NCI-H2081 treated with DMSO at 0.1 percent for 48 hours (cell line): ENCODE measurements around the gene STK25.
"Not testable (repeated sequence)": the region's sequence is repeated elsewhere in the genome, so short reads cannot be mapped to it uniquely, and the experiment has no call there.

Source experiments
- DNase-seq: peaks from one replicate; lab custom pipeline; 2025; lab: John Stamatoyannopoulos, UW

STK25 gene

DNA sequence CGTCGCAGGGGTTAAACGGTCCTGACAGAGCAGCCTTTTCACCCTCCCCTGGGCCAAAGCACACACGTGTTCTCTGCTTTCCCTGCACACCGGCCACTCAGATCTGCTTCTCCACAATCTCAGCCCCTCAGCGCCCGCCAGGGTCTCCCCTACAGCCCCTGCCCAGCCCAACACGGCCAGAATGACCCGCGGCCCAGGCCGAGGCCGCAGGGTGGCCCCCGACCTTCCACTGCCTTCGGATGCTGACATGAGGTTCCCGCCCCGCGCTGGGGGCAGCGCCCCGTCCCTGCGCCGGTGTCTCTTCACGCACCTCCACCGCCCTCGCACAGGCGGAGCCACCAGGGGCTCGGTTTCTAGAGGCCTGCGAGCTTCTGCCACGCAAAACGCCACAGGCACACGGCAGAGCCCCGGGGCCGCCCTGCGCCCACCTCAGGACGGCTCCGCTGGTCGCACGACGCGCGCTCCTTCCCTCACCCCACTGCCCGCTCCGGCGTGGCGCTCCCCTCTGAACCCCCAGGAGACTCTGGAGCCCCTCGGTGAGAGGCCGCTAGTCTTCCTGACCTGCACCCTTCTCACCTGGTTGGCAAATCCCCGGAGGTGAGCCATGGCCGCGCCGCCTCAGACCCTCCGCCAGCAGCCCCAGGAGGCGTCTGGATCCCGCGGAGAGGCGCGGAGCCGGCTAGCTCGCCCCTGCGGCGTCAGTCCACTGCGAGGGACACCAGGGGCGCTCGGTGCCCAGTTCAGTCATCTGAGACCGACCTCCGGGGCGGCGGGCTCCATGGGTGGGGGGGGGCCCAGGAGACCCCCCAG is 749 bp downstream of the STK25 start:
- no peak for DNase-seq

DNA sequence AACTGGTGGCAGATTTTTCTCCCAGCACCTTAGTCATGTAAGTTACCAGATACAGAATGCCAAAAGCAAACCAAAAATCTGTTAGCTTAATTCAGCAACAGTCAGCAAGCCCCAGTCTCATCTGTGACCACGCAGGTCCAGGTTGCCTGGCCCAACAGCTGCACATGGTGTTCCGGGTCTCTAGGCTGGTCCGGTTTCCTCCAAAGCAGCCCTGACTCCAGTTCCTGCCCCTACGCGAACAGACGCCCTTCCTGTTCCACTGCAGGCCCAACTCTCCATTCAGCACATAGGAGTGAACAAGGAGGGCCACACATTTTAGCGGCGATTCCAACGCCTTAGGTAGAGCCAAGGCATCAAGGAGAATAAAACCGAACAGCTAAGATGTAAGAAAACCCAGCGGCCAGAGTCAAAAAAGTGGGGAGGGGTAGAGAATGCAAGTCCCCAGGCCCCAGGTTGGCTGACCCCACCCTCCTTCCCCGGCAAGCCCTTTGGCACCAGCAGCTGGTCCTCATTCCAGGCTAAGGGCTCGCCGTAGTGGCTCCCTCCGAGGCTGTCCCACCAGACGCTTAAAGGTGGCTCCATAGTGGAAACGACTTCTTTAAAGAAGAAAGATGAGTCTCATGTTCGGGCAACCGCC is 1.5 kb downstream of the STK25 start:
- DNase-seq: no peak

DNA sequence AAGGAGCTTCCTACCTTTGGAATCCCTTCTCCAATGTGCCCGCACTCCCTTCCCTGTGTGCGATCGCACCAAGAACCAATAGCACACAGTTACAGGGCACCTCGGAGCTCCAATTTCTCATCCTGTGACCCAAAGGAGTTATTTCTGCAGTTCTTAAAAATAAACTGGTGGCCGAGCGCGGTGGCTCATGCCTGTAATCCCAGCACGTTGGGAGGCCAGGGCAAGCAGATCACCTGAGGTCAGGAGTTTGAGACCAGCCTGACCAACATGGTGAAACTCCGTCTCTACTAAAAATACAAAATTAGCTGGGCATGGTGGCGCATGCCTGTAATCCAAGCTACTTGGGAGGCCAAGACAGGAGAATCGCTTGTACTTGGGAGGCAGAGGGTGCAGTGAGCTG is 2.1 kb downstream of the STK25 start:
- not testable (repeated sequence) for DNase-seq

- DNase-seq: no peak
Measured at GRCh38 chr2:241505781-241506201, 2.6 kb downstream of the STK25 start.

DNA sequence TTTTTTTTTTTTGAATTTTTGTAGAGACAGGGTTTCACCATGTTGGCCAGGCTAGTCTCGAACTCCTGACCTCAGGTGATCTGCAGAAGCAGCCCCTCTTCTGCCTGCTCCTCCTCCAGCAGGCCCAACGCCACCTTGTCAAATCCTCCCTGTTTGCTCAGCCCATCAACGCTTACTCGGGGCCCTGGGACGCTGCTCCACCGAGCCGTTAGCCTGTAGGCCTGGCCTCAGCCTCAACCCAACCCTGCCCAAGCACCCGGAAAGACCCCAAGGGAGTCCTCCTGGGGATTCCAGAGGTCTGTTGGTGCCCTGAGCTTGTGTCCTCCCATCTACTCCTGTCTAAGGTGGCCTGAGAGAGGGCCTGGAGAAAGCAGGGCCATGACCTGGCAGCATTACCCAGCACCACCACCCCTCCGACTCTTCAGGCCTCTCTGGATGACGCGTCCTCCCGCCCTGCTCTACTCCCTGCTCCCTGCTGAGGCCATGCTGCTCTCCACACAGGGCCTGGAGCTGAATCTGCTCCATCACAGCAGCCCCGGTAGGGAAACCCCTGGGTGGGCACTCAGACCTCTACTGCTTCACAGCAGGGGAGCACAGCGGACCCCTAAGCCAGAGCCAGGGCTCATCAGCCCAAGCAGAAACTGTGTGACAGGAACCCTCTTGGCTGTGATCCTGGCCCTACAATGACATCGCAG is 3.2 kb downstream of the STK25 start:
- no peak for DNase-seq

DNA sequence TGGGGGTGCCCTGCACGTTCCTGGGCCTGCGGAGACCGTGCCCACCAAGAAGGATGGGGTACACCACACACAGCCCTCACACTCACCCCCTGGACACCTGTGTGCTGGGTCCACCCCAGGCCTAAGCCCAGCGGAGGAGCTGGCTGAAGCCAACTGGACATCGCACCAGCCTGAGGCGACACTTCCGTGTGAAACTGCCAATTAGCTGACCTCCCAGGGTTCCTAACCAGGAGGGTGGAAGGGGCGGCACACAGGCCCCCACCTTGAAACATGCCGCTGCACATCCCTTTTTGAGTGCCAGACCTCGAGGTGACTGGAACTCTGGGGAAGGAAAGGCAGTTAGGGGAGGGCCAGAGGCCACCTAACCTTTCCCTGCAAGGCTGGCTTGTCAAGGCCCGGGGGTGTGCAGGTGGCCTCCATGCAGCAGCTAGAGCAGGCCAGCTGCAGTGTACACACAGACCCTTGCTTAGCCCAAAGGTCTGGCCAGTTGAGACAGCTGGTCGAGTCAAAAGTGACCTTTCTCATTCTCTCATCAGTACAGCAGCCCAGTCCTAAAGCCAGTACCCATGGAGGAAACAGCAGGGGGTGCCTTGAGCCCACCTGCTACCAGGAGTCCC is 4.5 kb downstream of the STK25 start:
- DNase-seq: no peak

GRCh38 chr2:241502281-241502680 is 6.1 kb downstream of the STK25 start:
- no peak for DNase-seq

DNA sequence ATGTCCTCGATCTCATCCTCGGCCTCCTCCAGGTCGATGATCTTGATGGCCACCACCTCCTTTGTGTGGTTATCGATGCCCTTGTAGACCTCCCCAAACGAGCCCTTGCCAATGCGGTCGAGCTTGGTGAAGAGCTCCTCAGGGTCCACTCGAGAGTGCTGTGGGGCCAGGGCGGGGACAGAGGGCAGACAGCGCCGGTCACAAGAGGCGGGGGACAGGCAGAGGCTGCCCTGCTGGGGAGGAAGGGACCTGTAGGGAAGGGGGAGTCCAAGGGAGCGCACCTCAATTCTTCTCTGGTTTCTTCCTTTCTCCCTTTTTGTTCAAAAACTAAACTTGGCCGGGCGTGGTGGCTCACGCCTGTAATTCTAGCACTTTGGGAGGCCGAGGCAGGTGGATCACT is 6.8 kb downstream of the STK25 start:
- no peak for DNase-seq

DNA sequence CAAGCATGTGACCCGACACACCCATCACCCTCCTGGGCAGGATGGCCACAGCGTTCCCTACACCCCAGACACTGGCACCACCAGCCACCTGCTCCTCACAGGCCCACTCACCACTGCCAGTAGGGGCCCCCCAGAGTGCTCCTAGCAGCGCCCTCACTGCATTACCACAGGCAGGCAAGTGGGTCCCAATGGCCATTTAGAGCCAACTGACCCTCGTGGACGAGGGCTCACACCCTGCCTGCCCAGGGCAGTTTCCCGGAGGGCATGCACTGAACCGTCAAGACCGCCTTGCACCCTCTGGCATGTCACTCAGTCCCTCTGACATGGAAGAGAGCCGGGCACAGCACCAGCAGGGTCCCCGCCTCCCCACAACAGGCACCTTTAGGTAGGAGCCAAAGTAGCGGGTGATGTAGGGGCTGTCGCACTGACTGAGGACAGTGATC is 7.3 kb downstream of the STK25 start:
- no peak for DNase-seq

- no peak for DNase-seq
Measured at GRCh38 chr2:241500431-241500975, 7.9 kb downstream of the STK25 start.

- DNase-seq: no peak
Measured at GRCh38 chr2:241500016-241500415, 8.4 kb downstream of the STK25 start.

GRCh38 chr2:241499146-241499965 is 9.0 kb downstream of the STK25 start:
- DNase-seq: peak; percentile 32

GRCh38 chr2:241498115-241499070 is 10.0 kb downstream of the STK25 start:
- no peak for DNase-seq

GRCh38 chr2:241496904-241497877 is 11.2 kb downstream of the STK25 start:
- DNase-seq: no peak

DNA sequence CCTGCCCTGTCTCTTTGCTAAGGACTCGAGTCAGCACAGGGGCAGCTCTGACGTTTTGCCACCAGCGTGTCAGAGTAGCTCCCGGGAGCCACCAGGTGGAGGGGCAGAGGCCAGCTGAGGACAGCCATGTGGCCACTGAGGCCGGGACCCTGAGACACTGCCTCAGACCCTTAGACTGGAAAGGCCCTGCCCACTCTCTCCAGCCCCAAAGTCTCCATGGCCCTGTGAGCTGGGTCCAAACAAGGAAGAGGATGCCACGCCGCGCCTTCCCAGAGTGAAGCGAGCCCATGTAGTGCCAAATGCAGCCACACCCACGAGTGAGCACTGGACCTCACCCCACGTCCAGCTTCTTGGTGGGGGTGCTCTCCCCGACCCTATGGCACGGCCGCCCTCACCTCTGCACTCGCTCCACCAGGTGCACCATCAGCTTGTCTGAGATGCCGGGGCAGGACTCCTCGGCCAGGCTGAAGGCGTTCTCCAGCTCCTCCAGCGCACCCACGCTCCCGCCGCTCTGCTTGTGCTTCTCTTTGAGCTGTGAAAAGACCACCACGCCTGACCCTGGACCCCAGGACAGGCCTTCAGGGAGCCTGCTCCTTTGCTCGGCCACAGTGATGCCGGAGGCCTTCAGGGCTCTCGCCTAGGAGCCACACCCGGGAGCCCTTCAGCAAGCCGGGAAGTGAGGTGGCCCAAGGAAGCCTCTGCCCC is 12.2 kb downstream of the STK25 start:
- DNase-seq: no peak

DNA sequence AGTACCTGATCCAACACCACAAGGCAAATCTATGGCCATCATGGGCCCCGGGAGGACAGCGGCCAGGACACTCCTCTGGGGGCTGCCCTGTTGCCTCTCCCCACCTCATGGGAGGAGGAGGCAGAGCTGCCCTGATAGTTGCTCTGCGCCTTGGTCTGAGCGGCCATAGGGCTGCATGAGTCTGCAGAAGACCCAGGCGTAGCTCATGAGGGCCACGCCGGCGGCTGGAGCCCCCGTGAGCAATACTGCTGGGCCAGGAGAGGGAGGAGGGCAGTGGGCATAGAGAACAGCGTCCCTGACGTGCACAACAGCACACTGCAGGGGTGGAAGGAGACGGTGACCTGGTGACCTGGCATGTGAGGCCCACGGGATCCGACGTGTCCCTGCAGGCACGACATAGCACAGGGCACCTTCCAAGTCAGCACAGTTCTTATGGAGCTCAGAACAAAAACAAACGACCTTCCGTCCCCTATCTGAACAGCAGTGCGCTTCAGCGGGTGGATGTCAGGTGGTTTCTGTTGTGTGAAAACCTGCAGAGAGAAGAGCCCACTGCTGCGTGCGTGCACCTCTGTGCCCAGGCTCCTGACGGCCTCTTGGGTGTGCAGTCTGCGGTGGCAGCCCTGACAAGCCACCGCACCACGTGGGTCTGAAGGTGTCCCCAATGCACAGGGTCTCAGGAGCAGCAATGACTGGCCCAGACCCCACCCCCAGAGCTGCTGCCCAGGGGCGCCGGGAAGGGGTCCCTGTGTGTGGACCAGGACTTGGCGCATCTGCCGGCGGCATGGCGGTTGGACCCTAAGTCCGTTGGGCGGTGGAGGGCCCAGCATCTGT is 13.0 kb downstream of the STK25 start:
- DNase-seq: no peak

- DNase-seq: no peak
Measured at GRCh38 chr2:241494311-241494908, 14.0 kb downstream of the STK25 start.
